Testis (tissue), 2 donors: ENCODE data around the gene ACAP3.

Experiments used
- POLR2A ChIP-seq: fragments of 450-650 bp; IDR thresholded peaks from one replicate; pipeline ENCODE4 v1.6.1; 2017; ENCODE audit warnings: antibody characterized with exemption, mild to moderate bottlenecking, moderate library complexity
- TF ChIP-seq, protein P1 (sequence below), 3 experiments: fragments of 450-650 bp in 2 of 3; fragments of 200-600 bp in 1 of 3; sonication (generic) in 1 of 3; IDR thresholded peaks; one replicate each; pipeline ENCODE4 v1.5.1; 2016 to 2019; ENCODE audit warnings: antibody characterized with exemption in 3 of 3, mild to moderate bottlenecking in 2 of 3, moderate library complexity in 1 of 3

DNA sequence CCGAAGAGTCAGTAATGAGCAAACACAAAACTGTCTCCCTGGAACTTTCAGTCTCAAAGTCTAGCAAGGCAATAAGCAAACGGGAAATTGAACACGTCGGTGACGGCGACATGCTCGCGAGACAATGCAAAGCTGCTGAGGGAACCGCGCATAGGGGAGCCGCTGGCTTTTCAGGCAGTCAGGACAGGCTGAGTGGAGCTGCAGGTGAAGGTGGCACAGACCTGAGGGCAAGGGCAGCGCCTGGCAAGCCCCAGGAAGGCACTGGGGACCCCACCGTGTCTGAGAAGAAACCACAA lies 11.9 kb upstream of the ACAP3 start:
- TF ChIP-seq, protein P1, sequence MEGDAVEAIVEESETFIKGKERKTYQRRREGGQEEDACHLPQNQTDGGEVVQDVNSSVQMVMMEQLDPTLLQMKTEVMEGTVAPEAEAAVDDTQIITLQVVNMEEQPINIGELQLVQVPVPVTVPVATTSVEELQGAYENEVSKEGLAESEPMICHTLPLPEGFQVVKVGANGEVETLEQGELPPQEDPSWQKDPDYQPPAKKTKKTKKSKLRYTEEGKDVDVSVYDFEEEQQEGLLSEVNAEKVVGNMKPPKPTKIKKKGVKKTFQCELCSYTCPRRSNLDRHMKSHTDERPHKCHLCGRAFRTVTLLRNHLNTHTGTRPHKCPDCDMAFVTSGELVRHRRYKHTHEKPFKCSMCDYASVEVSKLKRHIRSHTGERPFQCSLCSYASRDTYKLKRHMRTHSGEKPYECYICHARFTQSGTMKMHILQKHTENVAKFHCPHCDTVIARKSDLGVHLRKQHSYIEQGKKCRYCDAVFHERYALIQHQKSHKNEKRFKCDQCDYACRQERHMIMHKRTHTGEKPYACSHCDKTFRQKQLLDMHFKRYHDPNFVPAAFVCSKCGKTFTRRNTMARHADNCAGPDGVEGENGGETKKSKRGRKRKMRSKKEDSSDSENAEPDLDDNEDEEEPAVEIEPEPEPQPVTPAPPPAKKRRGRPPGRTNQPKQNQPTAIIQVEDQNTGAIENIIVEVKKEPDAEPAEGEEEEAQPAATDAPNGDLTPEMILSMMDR (IDR thresholded peaks at IDR 0.05), result no peak
- TF ChIP-seq POLR2A, result no peak
